Measurements from ENCODE around the gene CHN1. TPM values are rescaled to one million over a fixed set of nuclear protein-coding genes. Genes with fewer than 3 reads are reported as not detected.

Gene CHN1
- polyA plus RNA-seq, 1 donor (not counting 4 experiments of a cell fraction or from before 2014, with no cell fraction given), result 2.3 TPM

- Histone ChIP-seq H3K79me2 (ENCODE audit: control insufficient read depth, insufficient read depth, low read length) (no peaks in the 10 kb centered on the region), H3K4me2 (ENCODE audit: control insufficient read depth, extremely low read depth, insufficient read depth, low read depth, low read length) (peak overlapping the region; percentile 56), H3K9me1 (ENCODE audit: control insufficient read depth, extremely low read depth, insufficient read depth, low read length) (no peaks in the 10 kb centered on the region), H3K4me3 (ENCODE audit: control insufficient read depth in 2 of 3, extremely low read depth in 1 of 3, insufficient read depth in 2 of 3, low read depth in 1 of 3, low read length in 3 of 3) (peak overlapping the region in 2 of 3 experiments; percentile 18 to 23), H3K9me3 (ENCODE audit: control insufficient read depth, low read depth, low read length) (no peaks in the 10 kb centered on the region), H4K20me1 (ENCODE audit: control insufficient read depth, extremely low read depth, insufficient read depth, low read length) (no peaks in the 10 kb centered on the region), H3K36me3 (ENCODE audit: control insufficient read depth in 2 of 2, extremely low read depth in 1 of 2, insufficient read depth in 2 of 2, low read length in 2 of 2) (no peaks in the 10 kb centered on the region), H2AFZ (ENCODE audit: control insufficient read depth, low read length) (no peak overlapping the region), H3K9ac (ENCODE audit: control insufficient read depth, extremely low read depth, insufficient read depth, low read length) (no peak overlapping the region), H3K27ac (ENCODE audit: control insufficient read depth, insufficient read depth, low read length) (no peak overlapping the region), H3K4me1 (ENCODE audit: control insufficient read depth, extremely low read depth, insufficient read depth, low read length) (peaks cover 8% of the 10 kb centered on the region), H3K27me3 (ENCODE audit: control insufficient read depth, extremely low read depth, insufficient read depth, low read length) (peaks cover 31% of the 10 kb centered on the region)
- TF ChIP-seq CTCF (optimal IDR thresholded peaks at IDR 0.05 in 1 of 3, IDR thresholded peaks at IDR 0.05 in 1 of 3, conservative IDR thresholded peaks at IDR 0.05 in 1 of 3; ENCODE audit: extremely low read depth in 1 of 3, insufficient read depth in 2 of 3, low read length in 3 of 3) (no peak), EZH2 (IDR thresholded peaks at IDR 0.05; ENCODE audit: low read length) (no peak)
- DNase-seq (ENCODE audit: low read depth, low spot score), result no peak
- dilution Hi-C loops (cut with MboI; ENCODE audit: extremely low pct_ligation_motif_present, low sequenced_read_pairs), result no loop called here
- peak; percentile 9 for FAIRE-seq
Observed at GRCh38 chr2:175003875-175004729, 1.1 kb downstream of the CHN1 start.

DNA sequence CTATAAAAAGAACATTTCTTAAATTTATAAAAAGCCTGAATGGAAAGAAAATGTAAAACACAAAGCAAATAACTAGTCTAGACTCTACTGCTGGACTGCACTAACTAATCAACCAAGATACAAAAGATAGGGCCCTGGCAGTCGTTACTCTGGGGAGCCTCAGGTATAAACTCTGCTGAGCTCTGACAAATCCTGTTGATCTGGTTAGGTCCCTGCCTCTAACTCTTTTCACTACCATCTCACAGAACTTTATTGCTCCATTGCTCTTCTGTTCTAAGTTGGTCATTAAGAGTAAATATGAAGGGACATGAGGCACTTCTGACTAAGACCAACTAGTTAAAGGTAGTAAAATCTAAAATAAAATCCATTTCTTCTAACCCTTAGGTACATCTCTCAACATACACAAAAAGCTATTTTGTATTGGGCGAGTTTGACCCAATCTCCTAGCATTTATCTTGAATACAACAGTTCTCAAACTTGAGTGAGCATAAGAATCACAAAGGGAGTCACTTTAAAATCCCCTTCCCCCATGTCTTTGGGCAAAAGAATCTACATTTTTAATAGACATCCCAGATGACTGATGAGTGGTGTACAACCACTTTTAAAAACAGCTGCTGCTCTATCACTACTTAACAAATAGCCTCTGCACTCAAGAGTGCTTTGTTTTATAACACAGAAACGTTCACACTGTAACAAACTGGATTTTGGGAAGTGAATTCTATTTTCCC, 2.5 kb downstream of the CHN1 start:
- no peak overlapping the region for H3K4me3 ChIP-seq (ENCODE audit: control insufficient read depth in 2 of 3, extremely low read depth in 1 of 3, insufficient read depth in 2 of 3, low read depth in 1 of 3, low read length in 3 of 3)
- TF ChIP-seq EZH2 (IDR thresholded peaks at IDR 0.05; ENCODE audit: low read length), result no peak
- no peak for TF ChIP-seq CTCF (optimal IDR thresholded peaks at IDR 0.05 in 1 of 3, IDR thresholded peaks at IDR 0.05 in 1 of 3, conservative IDR thresholded peaks at IDR 0.05 in 1 of 3; ENCODE audit: extremely low read depth in 1 of 3, insufficient read depth in 2 of 3, low read length in 3 of 3)
- H3K9ac ChIP-seq (ENCODE audit: control insufficient read depth, extremely low read depth, insufficient read depth, low read length), result no peak overlapping the region
- no peak overlapping the region for H2AFZ ChIP-seq (ENCODE audit: control insufficient read depth, low read length)
- FAIRE-seq (no peak), DNase-seq (ENCODE audit: low read depth, low spot score) (no peak)
- dilution Hi-C loops (cut with MboI; ENCODE audit: extremely low pct_ligation_motif_present, low sequenced_read_pairs), result no loop called here
- no peak overlapping the region for H3K4me2 ChIP-seq (ENCODE audit: control insufficient read depth, extremely low read depth, insufficient read depth, low read depth, low read length)
- peaks cover 11% of the 10 kb centered on the region for H3K4me1 ChIP-seq (ENCODE audit: control insufficient read depth, extremely low read depth, insufficient read depth, low read length)
- no peaks in the 10 kb centered on the region for H3K9me3 ChIP-seq (ENCODE audit: control insufficient read depth, low read depth, low read length)
- H3K27me3 ChIP-seq (ENCODE audit: control insufficient read depth, extremely low read depth, insufficient read depth, low read length), result peaks cover 28% of the 10 kb centered on the region
- H3K9me1 ChIP-seq (ENCODE audit: control insufficient read depth, extremely low read depth, insufficient read depth, low read length), result no peaks in the 10 kb centered on the region
- H3K79me2 ChIP-seq (ENCODE audit: control insufficient read depth, insufficient read depth, low read length), result no peaks in the 10 kb centered on the region
- no peak overlapping the region for H3K27ac ChIP-seq (ENCODE audit: control insufficient read depth, insufficient read depth, low read length)
- H3K36me3 ChIP-seq (ENCODE audit: control insufficient read depth in 2 of 2, extremely low read depth in 1 of 2, insufficient read depth in 2 of 2, low read length in 2 of 2), result no peaks in the 10 kb centered on the region
- H4K20me1 ChIP-seq (ENCODE audit: control insufficient read depth, extremely low read depth, insufficient read depth, low read length), result no peaks in the 10 kb centered on the region
